ENCODE measurements around the gene PSMC5. TPM values are rescaled to one million over a fixed set of nuclear protein-coding genes. Genes with fewer than 3 reads are reported as not detected.
A peak's percentile ranks its signal among the peaks of the same experiment; 100 is the strongest.

Gene PSMC5
- total RNA-seq, 1 donor from 2014 or later: 116 TPM

DNA sequence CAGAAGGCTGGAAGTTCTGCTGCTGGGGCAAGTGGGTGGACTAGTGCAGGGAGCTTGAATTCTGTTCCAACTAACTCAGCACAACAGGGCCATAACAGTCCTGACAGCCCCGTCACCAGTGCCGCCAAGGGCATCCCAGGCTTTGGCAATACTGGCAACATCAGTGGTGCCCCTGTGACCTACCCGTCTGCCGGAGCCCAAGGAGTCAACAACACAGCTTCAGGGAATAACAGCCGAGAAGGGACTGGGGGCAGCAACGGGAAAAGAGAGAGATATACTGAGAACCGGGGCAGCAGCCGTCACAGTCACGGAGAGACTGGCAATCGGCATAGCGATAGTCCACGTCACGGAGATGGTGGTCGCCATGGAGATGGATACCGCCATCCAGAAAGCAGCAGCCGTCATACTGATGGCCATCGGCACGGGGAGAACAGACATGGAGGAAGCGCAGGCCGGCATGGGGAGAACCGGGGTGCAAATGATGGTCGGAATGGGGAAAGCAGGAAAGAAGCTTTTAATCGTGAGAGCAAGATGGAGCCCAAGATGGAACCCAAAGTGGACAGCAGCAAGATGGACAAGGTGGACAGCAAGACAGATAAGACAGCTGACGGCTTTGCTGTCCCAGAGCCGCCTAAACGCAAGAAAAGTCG is 9.4 kb upstream of the PSMC5 start:
- Histone ChIP-seq H3K27me3 (ENCODE audit: insufficient read depth, low read length) (no peaks in the 10 kb centered on the region), H3K4me1 (ENCODE audit: insufficient read depth, low read length) (no peaks in the 10 kb centered on the region), H3K9ac (ENCODE audit: low read length) (no peak overlapping the region), H3K4me2 (ENCODE audit: low read length) (no peak overlapping the region), H3K27ac (ENCODE audit: low read depth, low read length) (no peak overlapping the region), H2AFZ (ENCODE audit: low read depth, low read length) (no peak overlapping the region), H3K36me3 (ENCODE audit: insufficient read depth, low read length) (peaks cover 87% of the 10 kb centered on the region), H4K20me1 (ENCODE audit: insufficient read depth, low read length) (peaks cover 67% of the 10 kb centered on the region), H3K79me2 (ENCODE audit: insufficient read depth, low read length) (peaks cover 43% of the 10 kb centered on the region), H3K9me3 (ENCODE audit: insufficient read depth, low read depth, low read length) (no peaks in the 10 kb centered on the region), H3K4me3 (ENCODE audit: insufficient read depth, low read depth, low read length) (no peak overlapping the region)
- DNase-seq (ENCODE audit: low read depth): no peak
- no peak for FAIRE-seq
- no peaks in the 10 kb centered on the region for H3K27me3 Mint-ChIP-seq (ENCODE audit: low read depth, unreplicated experiment)
- H3K4me3 Mint-ChIP-seq (ENCODE audit: unreplicated experiment): no peak overlapping the region
- TF ChIP-seq EZH2 (IDR thresholded peaks at IDR 0.05; ENCODE audit: insufficient read depth, low read length): no peak
- TF ChIP-seq, protein P1, sequence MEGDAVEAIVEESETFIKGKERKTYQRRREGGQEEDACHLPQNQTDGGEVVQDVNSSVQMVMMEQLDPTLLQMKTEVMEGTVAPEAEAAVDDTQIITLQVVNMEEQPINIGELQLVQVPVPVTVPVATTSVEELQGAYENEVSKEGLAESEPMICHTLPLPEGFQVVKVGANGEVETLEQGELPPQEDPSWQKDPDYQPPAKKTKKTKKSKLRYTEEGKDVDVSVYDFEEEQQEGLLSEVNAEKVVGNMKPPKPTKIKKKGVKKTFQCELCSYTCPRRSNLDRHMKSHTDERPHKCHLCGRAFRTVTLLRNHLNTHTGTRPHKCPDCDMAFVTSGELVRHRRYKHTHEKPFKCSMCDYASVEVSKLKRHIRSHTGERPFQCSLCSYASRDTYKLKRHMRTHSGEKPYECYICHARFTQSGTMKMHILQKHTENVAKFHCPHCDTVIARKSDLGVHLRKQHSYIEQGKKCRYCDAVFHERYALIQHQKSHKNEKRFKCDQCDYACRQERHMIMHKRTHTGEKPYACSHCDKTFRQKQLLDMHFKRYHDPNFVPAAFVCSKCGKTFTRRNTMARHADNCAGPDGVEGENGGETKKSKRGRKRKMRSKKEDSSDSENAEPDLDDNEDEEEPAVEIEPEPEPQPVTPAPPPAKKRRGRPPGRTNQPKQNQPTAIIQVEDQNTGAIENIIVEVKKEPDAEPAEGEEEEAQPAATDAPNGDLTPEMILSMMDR (IDR thresholded peaks at IDR 0.05; ENCODE audit: insufficient read depth, low read depth, low read length): no peak
- H3K4me1 Mint-ChIP-seq (ENCODE audit: low read depth, unreplicated experiment): peaks cover 2% of the 10 kb centered on the region
- H3K27ac Mint-ChIP-seq (ENCODE audit: unreplicated experiment): peak overlapping the region; percentile 9
- H3K9me3 Mint-ChIP-seq (ENCODE audit: unreplicated experiment): no peaks in the 10 kb centered on the region
- H3K36me3 Mint-ChIP-seq (ENCODE audit: low read depth, unreplicated experiment): peaks cover 35% of the 10 kb centered on the region

DNA sequence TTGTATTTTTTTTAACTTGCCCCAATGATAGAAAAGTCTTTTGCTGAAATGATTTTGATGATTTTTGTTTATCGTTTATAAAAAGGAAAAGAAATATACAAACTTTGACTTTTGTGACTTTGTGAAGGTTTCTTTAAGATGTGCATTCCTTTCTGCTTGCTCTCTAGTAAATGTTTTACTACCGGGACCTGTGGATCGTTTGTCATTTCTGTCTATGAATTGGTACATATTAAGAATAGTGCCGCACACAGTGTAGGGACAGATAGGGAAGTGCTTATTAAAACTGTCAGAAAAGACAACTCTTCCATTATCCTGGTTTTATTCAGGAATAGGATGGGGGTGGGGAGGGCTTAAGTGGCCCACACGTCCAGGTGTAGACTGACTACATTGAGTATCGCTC is 8.1 kb upstream of the PSMC5 start:
- Histone ChIP-seq H4K20me1 (ENCODE audit: insufficient read depth, low read length) (peaks cover 66% of the 10 kb centered on the region), H3K4me2 (ENCODE audit: low read length) (no peak overlapping the region), H3K79me2 (ENCODE audit: insufficient read depth, low read length) (peaks cover 50% of the 10 kb centered on the region), H2AFZ (ENCODE audit: low read depth, low read length) (no peak overlapping the region), H3K9ac (ENCODE audit: low read length) (no peak overlapping the region), H3K9me3 (ENCODE audit: insufficient read depth, low read depth, low read length) (no peaks in the 10 kb centered on the region), H3K27ac (ENCODE audit: low read depth, low read length) (no peak overlapping the region), H3K36me3 (ENCODE audit: insufficient read depth, low read length) (peaks cover 87% of the 10 kb centered on the region), H3K4me1 (ENCODE audit: insufficient read depth, low read length) (no peaks in the 10 kb centered on the region), H3K27me3 (ENCODE audit: insufficient read depth, low read length) (no peaks in the 10 kb centered on the region), H3K4me3 (ENCODE audit: insufficient read depth, low read depth, low read length) (no peak overlapping the region)
- Mint-ChIP-seq H3K27ac (ENCODE audit: unreplicated experiment) (no peak overlapping the region), H3K4me1 (ENCODE audit: low read depth, unreplicated experiment) (peaks cover 2% of the 10 kb centered on the region), H3K4me3 (ENCODE audit: unreplicated experiment) (no peak overlapping the region), H3K9me3 (ENCODE audit: unreplicated experiment) (no peaks in the 10 kb centered on the region), H3K36me3 (ENCODE audit: low read depth, unreplicated experiment) (peaks cover 41% of the 10 kb centered on the region), H3K27me3 (ENCODE audit: low read depth, unreplicated experiment) (no peaks in the 10 kb centered on the region)
- no peak for TF ChIP-seq EZH2 (IDR thresholded peaks at IDR 0.05; ENCODE audit: insufficient read depth, low read length)
- TF ChIP-seq, protein P1 (IDR thresholded peaks at IDR 0.05; ENCODE audit: insufficient read depth, low read depth, low read length): no peak
- no peak for DNase-seq (ENCODE audit: low read depth)
- no peak for FAIRE-seq
